ENCODE measurements around the gene BGN. TPM values are rescaled to one million over a fixed set of nuclear protein-coding genes. Genes with fewer than 3 reads are reported as not detected.

Gene BGN
- total RNA-seq, 1 donor from 2014 or later, result 12.1 TPM

DNA sequence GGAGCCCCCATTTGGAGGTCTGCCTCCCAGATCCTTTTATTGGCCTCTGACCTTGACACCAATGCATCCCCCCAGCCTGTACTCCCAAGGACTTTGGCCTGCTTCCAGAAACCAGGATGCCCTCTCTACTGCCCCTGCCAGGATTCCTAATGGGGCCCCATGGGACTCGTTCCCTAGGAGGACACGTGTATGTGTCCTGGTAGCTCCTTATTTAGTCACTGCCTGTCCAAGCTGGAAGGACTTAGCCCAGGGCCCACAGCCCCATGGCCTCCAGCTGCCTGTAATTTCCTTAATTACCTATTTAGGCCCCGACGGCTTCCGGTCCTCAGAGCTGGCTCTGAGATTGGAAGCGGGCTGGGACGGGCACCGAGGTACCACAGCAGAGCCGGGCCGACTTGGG is 32.0 kb downstream of the BGN start:
- no peak for DNase-seq (ENCODE audit: low read depth in 2 of 2)

DNA sequence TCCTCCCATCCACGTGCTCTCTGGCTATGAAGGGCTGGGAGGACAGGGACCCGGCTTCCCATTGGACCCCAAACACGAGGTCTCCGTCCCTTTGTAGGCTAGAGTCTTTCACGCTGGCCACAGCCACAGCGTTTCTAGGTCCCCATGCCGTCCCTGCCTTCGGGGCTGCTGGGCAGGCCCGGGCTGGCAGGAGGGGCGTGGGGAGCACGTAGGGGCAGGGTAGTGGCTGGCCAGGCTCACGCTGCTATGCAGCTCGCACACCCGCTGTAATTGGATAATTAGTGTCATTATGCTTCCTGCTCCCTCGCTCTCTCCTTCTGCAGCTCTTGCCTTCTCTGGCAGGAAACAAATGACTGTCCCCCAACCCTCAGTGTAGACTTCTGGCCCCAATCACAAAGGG is 32.4 kb downstream of the BGN start:
- DNase-seq (ENCODE audit: low read depth in 2 of 2), result no peak

DNA sequence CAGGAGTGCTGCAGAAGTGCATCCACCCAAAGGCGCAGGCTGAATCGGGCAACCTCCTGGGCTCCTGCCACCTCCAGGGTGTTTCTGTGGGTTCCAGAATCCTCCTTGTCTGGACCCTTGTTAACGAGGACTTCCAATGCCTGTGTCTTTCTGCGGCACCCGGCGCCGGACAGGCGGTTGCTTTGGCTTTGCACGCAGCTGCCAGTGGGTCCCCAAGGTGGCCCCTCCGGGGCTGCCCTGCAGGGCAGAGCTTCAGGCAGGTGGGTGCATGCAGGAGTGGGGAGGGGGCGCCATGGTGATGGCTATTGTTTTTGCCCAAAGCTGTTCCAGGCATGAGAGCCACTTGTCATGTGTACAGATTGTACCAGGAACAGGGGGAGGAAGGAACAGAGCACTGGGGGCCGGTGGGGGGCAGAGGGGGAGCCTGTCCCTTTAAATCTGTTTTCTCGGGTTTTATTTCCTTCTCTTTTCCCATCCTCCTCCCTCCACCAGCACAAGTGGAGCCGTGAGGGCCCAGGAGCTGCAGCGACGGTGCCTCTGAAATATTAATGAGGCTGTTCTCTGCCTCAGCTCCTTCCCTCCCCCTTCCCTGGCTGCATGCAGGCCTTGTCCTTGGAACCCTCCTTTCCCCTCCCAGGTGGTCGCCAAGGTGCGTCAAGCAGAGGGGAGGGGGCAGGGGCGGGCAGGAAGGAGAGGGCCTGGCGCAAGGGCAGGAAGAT is 35.8 kb downstream of the BGN start:
- no peak for DNase-seq (ENCODE audit: low read depth in 2 of 2)

DNA sequence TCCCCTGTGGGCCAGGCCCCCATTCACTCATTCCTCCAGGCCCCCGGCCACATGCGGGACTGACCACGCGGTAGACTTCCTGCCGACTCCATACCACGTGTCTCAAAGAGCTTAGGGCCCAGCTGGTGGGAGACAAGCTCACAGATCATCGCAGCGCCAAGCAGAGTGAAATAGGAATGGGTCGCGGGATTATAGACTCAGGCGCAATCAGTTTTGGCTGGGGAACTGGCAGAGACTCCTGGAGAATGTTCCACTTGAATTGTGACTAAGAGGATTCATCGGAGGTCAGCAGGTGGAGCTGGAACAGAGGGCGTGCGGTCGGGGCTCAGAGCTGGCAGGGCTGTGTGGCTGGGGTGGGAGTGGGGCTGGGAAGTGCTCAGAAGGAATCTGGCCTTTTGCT is 38.3 kb downstream of the BGN start:
- DNase-seq (ENCODE audit: low read depth in 2 of 2), result no peak

DNA sequence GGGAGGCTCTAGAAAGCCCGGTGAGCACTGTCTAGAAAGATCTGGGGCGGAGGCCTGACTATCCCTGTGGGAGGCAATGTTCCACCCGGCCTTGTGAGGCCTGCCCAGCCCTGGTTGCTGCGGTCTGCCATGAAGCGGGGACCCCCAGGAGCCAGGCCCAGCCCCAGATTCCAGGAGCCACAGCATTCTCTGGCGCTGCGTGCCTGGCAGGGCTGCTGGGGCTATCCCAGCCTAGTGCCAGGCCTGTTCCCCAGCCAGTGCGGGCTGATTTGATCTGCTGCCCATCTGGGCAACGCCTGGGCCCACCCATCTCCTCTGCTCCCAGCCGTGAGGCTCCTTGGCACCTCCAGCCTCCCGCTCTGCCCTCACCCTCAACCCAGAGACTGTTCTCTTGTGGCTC is 42.3 kb downstream of the BGN start:
- no peak for DNase-seq (ENCODE audit: low read depth in 2 of 2)

DNA sequence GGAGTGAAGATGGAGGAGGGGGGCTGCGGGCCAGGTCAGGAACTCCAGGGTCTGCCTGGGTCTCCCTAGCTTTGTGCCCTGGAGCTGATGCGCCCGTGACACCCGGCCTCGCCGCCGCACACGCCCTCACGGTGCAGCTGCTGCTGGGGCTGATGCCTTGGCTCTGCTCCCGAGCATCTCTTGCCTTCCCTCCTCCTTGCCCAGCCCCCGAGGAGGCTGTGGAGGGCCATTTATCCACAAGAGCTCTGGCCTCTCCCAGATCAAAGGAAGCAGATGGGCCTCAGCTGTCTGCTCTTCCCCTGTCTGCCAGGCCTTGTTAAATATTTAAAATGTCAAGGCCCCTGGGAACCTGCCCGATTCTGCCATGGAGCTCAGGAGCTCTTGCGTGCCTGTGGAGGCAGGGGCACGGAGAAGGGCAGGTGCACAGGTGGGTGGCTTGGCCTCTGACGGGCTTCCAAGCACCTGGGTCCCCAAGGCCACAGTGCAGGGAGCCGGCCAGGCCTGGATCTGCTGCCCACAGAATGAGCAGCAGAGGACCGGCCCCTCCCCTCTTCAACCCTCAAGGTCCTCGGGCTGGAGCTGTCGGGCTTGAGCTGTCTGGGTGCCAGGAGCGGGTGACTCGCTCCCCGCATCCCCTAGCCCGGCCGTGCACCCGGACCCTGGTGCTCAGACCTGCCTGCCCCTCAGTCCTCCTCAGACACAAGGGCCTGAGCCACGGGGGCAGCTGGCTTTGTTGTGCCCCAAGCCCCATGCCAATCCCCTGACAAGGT is 42.9 kb downstream of the BGN start:
- no peak for DNase-seq (ENCODE audit: low read depth in 2 of 2)

DNA sequence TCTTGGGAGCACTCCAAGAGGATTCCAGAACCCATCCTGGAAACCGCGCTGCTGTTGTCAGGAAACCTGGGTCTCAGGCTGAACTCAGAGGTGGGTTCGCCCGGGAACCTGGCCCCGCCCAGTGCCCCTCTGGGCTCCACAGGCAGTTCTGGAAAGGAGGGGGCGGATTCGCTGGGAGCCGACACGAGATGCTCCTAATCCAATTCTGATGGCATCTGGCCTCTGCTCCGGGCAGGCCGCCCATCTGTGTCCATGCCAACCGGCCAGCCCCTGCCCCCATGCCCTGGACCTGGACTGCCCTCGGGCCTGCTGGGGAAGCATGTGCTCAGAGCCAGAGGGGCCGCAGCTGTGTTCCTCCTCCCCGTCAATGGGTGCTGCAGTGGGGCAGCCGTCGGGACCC is 43.6 kb downstream of the BGN start:
- DNase-seq (ENCODE audit: low read depth in 2 of 2), result no peak

DNA sequence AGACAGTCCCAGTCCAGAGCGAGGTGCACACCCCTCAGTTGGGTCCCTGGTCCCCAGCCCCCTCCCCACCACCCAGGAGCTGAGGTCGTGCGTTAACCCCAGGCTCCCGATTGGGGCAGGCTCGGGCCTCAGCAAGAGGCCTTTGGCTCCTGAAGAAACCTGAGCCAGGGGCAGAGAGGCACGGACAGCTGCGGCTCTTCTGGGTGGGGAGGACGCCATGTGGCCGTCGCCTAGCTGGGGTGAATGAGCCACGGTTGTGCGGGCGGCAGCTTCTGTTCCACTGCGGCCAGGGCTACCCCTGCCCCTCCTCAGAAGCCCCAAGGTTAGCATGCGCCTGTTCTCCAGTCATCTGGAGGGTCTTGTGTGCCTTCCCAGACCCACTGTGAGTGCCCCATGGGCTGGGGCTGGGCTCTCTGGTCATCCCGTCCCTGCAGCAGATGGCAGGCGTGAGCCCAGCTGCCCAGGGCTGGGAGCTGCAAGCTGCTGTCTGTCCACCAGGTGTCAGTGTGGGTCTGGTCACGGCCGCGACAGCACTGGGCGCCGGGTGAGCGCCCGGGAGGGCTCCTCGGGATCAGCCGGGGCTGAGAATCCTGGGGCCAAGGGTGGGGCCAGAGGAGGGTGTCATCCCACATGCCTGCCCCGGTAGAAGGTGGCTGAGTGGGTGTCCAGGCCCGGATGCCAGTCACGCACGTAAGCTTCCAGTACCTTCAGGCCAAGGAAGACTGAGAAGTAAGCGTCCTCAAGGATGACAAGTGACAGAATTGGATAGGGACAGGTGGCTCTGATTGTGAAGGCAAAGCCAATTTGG is 44.6 kb downstream of the BGN start:
- peak; percentile 33 to 57 for DNase-seq (ENCODE audit: low read depth in 2 of 2)

DNA sequence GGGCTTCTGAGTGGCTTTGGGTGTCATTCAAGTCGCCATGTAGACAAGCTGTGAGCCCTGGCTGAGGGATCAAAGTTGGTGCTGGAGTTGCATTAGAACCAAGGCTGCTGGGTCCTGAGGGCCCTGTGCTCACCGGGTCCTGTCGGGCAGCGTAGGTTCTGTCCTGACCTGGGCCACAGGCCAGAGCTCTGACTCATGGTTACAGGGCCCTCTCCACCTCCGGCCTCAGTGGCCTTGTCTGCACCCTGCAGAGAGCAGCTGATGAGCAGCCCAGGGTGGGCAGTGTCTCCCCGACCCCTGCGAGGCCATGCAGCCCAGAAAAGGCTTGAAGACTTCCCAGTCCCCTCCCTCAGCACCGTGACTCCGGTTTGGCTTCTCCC is 45.2 kb downstream of the BGN start:
- DNase-seq (ENCODE audit: low read depth in 2 of 2), result no peak

DNA sequence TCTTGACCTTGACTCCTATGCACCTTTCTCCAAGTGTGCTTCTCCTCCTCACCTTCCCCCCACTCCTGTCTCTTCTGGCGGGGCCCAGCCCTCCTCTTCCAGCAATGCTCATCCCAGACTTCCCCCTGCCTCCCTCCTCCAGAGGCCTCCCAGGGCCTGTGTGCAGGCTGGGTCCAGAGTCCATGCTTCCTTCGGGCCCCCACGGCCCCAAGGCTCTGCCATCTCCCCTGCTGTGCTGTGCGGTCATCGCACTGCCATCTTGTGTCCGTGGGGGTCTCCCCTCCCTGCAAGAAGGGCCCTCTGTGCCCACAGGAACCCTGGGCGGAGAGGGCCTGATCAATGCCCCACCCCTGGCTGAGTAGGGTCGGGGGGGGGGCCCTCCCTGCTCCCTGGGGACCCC is 49.9 kb downstream of the BGN start:
- DNase-seq (ENCODE audit: low read depth in 2 of 2), result no peak

DNA sequence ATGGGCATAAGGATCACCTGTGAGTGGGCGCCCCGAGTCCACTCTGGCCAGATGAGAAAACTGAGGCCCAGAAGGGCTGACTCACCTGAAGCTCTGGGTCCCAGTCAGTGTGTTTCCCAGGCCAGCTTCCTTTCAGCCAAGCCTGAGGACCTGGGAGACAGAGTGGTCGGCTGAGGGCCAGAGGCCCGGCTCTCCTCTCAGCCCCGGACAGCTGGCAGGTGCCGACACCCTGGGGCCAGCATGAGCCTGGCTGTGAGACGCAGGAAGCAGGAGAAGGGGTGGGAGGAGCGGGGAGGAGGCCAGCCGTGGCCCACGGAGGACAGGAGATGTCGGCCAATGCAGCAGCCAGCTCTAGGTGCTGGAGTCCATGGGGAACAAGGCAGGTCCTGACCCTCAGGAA is 51.6 kb downstream of the BGN start:
- DNase-seq (ENCODE audit: low read depth in 2 of 2), result no peak

DNA sequence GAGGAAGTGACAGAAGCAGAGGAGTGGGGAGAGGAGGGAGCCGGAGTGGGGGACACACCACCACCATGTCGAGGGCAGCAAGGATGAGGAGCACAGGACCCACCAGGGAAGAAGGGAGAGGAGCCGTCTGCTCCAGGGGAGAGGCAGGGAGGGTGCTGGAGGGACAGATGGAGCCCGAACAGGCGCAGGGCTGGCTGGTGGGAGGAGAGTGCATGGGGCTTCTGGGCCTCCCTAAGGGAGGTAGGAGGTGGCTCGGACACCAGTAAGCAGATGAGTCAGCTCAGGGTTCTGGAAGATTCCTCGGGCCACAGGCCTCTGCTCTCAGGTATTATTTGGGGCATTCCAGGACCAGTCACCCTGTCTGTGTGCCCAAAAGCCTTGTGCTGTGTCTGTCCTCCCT is 52.4 kb downstream of the BGN start:
- DNase-seq (ENCODE audit: low read depth in 2 of 2), result no peak

DNA sequence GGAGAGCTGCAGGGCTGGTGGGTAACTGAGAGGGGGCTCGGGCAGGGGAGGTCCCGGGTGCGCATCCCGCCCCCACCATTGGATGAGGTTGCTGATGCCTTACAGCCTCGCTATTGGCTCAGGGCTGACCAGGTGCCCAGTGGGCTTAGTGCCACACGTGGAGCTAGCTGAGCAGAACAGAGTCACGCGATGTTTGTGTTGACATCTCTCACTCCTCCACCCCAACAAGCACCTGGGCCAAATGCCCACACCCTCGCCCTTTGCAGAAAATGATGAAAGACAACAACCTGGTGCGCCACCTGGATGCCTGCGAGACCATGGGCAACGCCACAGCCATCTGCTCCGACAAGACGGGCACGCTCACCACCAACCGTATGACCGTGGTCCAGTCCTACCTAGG is 54.5 kb downstream of the BGN start:
- DNase-seq (ENCODE audit: low read depth in 2 of 2), result no peak

DNA sequence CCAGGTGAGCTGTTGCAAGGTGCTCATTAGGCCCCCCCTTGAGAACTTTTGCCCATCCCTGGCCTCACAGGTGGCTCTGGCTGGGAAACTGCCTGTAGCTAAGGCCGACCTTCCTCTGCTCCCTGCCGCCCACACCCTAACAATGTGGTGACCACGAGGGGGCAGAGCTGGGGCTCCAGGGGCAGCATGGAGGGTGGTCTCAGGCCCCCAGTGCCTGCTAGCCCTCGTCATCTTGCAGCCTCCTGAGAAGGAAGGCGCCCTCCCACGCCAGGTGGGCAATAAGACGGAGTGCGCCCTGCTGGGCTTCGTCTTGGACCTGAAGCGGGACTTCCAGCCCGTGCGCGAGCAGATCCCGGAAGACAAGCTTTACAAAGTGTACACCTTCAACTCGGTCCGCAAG is 55.0 kb downstream of the BGN start:
- no peak for DNase-seq (ENCODE audit: low read depth in 2 of 2)

DNA sequence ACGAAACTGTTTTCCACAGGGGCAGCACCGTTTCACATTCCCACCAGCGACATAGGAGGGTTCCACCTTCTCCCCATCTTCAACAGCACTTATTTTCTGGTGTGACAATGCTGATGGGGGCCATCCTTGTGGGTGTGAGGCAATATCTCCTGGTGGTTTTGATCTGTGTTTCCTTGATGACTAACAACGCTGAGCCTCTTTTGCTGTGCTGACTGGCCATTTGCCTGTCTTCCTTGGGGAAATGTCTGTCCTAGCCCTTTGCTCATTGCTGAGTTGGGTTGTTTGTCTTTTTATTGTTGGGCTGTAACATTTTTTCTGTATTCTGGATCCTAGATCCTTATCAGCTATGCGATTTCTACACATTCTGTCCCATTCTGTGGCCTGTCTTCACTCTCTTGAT is 56.4 kb downstream of the BGN start:
- no peak for DNase-seq (ENCODE audit: low read depth in 2 of 2)

DNA sequence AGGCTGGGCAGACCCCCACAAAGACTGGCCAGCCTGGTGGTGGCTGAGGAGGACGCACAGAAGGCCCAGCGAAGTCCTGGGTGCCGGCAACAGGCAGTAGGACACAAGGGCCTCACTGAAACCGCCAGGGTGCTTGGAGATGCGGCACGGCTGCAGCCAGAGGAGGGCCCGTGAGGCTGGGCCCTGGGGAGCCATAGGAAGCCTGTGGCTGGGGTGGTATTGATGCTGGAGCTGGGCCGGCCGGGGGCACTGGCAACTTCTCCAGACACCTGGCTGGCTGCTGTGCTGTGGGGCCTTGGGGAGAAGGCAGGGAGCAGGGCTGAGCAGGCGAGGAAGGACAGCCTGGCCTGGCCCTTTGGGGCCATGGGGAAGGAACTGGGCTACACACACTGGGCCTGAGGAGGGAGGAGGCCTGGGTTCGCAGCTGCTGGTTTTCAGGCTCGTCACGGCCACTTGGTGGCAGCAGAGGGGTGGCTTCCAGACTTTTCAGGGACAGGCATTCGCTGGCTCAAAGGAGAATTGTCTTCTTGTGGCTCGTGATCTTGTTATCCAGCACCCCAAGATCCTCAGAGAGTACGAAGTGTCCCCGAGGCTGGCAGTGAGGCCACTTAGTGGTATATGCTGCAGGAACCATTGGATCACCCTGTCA is 59.9 kb downstream of the BGN start:
- peak; percentile 11 to 39 for DNase-seq (ENCODE audit: low read depth in 2 of 2)

DNA sequence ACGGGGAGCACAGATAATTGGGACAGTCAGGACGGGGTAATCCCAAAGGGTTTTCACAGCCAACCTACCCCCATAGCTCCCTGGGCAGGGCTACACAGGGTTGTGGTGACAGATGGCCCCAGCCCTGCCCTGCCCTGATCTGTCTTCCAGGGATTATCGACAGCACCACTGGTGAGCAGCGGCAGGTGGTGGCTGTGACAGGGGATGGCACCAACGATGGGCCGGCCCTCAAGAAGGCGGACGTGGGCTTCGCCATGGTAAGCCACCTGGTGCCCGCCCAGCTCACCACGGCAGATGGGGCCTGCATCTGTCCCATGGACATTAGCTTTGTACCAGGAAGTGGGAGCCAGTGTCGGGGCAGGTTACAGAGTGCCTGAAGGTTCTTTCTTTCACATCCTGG is 62.0 kb downstream of the BGN start:
- no peak for DNase-seq (ENCODE audit: low read depth in 2 of 2)

DNA sequence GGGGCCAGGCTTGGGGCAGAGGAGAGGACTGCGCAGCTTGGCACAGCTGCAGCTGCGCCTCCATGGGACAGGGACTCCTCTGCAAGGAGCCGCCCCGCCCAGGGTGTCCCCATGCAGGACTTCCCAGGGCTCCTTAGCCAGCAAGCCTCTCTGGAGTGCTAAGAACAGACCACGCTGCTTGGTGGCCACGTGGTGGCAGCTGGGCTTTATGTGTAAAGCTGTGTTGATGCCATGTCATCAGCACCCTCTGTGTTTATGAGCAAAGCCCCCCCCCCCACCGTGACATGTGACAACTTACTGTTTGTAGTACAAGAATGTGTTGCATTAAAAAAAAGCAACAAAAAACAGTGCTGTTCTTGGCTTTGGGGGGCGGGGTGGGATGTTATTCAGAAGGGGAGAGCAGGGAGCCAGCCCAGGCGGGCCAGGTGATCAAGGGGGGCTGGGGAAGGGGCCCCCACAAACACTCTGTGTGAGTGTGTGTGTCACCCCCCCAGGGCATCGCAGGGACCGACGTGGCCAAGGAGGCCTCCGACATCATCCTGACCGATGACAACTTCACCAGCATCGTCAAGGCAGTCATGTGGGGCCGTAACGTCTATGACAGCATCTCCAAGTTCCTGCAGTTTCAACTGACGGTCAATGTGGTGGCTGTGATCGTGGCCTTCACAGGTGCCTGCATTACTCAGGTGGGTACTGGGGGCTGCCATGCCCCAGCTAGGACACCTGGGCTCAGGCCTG is 63.0 kb downstream of the BGN start:
- DNase-seq (ENCODE audit: low read depth in 2 of 2), result no peak
